Activated effector memory CD4-positive, alpha-beta T cell treated with Interleukin-2 at 50 U/mL for 16 hours (primary cell): ENCODE measurements around the gene ACTN1.

Experiments
- DNase-seq: peaks from one replicate; pipeline ENCODE4 v3.0.0-alpha.2; 2020

ACTN1 gene

DNA sequence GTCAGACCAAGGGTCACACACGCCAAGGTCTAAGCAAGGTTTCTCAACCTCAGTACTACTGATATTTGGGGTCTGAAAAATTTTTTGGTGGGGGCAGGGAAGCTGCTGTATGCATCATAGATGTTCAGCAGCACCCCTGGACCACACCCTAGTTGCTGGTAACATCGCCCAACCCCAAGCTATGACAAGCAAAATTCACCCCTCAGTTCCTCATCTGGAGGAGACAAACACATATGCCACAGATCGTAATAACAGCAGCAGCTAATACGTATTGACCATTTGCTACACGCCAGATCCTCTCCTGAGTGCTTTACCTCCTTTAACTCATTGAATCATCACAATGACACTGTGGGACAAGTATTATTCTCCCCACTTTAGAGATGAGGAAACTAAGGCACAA is 46.4 kb downstream of the ACTN1 start:
- DNase-seq, result no peak

DNA sequence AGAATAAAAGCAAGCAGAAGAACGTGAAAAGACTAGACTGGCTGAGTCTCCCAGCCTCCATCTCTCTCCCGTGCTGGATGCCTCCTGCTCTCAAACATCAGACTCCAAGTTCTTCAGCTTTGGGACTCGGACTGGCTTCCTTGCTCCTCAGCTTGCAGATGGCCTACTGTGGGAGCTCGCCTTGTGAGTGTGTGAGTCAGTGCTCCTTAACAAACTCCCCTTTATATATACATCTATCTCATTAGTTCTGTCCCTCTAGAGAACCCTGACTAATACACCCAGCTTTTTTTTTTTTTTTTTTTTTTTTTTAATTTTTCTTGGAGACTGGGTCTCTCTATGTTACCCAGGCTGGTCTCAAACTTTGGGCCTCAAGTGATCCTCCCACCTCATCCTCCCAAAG is 46.9 kb downstream of the ACTN1 start:
- no peak for DNase-seq

GRCh38 chr14:68931474-68932051 is 47.5 kb downstream of the ACTN1 start:
- no peak for DNase-seq

DNA sequence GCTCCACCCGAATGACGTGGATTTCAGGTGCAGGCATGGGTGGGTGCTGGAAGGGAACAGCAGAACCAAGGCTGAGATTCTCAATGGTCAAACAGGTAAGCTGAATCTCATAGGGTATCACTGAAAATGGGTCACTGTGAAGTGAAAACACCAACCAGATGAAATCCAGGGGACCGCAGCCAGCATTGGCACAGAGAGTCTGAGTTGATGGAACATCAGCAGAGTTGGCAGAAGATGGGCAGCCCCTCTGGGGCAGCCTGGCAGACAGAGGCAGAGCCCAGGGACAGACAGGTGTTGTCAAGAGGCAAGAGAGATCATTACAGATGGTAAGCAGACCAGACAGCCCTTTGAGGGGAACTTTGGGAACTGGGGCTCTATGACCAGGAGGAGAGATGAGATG is 48.0 kb downstream of the ACTN1 start:
- no peak for DNase-seq

- DNase-seq, result no peak
Observed at GRCh38 chr14:68929623-68930307, 49.3 kb downstream of the ACTN1 start.

DNA sequence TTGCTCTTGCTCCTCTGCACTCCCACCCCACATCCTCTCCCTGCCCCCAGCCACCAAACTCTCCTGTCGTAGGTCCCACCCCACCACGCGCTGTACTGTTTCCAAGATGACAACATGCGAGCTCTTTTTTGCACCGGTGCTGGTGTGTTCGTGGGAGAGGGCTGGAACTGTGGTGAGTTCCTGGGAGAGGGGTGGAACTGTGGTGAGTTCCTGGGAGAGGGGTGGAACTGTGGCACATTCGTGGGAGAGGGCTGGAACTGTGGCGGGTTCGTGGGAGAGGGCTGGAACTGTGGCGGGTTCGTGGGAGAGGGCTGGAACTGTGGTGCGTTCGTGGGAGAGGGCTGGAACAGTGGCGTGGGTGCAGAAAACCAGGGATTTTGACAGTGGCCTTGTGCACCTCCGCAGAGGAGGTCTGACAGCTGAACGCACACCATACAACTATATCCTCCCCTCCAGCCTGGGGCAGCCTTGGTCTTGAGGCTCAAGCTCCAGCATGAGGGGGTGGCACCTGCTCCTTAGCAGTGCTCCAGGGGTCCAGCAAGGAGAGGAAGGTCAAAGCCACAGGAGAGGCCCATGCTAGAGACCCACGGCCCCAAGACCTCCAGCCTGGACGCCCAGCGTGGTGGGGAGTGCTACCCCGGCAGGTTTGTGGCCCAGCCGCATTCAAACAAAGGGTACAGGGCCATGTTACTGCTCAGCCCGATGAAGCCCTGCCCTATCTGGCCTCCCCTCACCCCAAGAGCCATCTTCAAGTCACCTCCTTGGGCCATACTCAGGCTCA is 50.1 kb downstream of the ACTN1 start:
- no peak for DNase-seq

- DNase-seq, result no peak
Observed at GRCh38 chr14:68927956-68928675, 51.0 kb downstream of the ACTN1 start.

GRCh38 chr14:68927089-68927488 is 52.0 kb downstream of the ACTN1 start:
- DNase-seq, result no peak

DNA sequence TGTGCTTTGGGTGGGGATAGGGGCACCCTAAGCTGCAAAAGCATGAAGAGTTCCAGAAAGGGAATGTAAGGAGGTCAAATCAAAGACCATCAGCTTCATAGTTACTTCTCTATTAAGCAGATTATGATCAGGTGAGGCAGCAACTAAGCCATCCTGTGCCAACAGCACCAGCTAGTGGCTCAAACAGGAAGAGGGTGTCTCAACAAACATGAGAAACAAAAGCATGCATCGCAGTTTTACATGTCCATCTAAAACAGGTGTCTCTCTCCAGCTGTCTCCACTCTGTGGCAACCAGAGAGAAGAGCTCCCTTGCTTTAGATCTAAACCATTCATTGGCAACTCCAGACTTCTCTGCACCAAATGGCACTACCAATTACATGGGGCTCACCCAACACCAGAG is 52.9 kb downstream of the ACTN1 start:
- DNase-seq, result no peak

- DNase-seq, result no peak
Observed at GRCh38 chr14:68925373-68925772, 53.7 kb downstream of the ACTN1 start.

GRCh38 chr14:68924186-68925158 is 54.6 kb downstream of the ACTN1 start:
- DNase-seq, result no peak

DNA sequence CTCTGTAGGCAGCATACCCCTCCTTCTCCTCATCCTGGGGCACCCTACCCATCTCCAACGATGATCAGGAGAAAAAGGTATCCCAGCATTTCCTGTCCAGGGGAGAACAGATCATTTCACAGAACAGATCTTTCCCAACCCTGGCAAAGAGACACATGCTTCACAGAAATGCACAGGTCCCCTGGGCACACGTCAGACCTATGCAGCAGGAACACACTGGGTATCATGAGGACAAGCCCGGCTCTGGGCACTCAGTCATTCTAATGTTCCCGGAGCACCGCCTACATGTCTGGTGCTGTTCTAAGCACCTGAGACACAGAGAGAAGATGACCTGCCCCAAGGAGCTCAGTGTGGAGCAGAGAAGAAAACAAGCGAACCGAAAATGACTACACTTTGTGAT is 56.2 kb downstream of the ACTN1 start:
- no peak for DNase-seq

DNA sequence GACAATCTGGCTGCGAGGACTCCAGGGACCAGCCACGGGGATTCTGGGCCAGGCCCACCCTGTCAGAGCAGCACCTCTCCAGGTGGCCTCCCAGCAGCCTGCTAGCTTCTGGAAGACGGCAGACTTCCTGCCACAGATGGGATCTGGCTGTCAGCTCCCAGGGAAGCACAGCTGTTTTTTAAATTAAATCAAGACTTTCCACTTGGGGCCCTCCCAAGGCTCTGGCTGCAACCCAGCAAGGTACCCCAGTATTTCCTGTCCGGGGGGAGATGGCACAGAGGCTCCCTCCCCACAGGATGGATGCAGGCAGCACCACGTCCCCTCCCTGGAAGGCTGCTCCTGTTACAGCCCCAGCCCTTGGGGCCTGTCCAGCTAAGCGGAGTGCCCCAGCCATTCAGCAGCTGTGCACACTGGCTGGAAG is 56.9 kb downstream of the ACTN1 start:
- no peak for DNase-seq

DNA sequence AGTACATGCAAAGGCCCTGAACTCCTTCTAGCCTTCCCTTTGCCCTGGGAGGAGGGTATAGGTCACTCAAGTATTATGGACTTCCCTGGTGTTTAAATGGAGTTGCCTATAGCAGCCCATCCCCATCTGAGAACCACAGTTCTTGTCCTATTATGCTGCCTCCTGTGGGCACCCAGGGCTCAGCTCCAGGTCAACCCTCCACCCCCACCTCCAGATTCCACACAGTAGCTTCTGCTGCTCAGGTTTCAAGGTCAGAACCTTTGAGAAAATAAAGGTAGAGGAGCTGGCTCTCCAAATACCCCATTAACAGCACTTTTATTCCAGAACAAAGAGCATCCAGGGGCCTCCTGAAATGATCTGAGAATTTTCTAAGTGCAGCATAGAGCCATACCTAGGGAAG is 57.4 kb downstream of the ACTN1 start:
- no peak for DNase-seq

DNA sequence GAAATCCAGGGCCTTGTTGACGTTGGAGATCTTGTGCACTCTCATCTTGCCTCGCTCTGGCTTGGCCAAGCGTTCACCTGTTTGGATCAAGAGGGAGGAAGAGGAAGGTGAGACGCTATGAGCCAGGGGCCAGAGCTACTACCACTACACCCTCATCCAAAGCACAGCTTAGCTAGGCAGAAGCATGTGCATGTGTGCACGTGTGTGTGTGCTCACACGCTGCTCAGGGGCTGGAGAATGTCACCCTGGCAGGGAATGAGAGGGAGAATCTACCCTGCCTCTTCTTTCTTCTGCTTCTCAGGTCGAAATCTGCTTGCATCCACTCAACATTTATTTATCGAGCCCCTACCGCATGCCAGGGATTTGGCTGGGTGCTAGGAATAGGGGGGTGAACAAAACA is 58.1 kb downstream of the ACTN1 start:
- no peak for DNase-seq

DNA sequence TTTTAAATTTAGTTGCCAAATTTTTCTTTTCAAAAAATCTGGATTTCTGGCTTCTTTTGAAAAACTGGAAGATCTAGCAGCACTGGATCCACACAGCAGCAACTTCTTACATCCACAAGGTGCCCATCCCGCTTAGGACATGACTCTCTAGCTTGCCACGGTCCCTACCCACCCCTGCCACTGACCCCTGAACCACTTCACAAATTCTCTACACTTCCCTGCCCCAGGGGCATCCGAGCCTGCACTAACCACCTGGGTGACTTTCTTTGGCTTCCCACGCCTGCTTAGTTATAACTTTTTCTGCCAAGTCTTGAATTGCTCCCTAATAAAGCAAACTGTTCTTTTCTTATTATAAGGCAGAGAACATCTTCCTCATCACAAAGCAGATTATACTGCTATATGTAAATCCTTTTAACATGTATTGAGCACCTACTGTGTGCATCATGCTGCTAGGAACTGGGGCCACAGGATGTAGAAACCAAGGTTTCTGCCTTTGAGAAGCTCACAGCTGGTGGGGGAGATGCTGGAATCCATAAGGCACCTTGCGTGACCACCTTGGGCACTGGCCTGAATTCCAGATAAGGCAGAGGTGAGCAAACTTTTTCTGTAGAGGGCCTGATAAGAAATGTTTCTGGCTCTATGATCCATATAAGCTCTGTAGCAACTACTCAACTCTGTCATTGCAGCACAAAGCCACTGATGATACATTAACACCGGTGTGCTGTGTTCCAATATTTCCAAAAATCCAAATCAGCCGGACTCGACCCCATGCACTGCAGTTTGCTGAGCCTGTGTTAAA is 59.8 kb downstream of the ACTN1 start:
- DNase-seq, result no peak

GRCh38 chr14:68918612-68919011 is 60.5 kb downstream of the ACTN1 start:
- DNase-seq, result no peak

DNA sequence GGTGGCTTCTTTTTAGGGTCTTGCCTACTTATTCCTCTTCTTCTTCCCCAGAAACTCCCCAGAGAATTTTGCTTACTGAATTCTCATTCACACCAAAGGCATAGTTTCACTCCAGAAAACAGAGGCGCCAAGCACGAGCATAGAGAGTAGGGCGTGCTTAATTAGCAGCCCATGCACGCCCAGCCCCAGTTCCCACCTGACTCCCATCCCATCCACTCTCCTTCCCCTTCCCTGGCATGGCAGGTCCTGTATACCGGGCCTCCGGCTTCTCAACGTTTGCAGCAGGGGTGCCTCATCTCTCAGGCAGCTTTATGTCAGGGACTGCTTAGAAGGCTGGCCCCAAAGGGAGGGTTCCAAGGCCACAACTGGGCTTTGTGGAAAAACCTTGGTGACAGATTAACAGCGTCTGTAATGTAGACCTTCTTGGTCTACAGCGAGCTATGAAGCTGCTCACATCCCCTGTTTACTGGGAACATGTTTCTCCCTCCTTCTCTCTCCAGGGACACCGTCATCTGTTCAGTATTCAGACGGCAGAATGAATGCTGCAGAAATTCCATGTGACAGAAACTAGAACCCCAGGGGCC is 62.7 kb downstream of the ACTN1 start:
- DNase-seq, result no peak

DNA sequence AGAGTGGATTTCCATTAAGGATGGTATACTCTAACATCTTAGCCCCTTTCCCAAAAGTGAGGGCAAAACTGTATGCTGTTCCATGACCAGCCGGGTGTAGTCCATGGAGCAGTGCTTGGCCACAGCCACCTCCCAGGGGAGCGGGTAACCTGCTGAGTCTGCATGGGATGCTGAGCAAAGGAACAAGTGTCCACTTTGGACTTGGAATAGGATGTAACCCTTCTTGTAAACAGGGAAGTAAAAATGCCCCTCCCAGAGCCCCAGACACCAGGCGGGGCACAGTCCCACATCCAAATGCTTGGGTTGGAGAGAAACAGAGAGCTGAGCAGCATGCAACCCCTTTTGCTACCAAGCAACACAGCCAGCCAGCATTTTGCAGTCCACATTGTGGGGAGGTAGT is 65.6 kb downstream of the ACTN1 start:
- DNase-seq, result no peak

DNA sequence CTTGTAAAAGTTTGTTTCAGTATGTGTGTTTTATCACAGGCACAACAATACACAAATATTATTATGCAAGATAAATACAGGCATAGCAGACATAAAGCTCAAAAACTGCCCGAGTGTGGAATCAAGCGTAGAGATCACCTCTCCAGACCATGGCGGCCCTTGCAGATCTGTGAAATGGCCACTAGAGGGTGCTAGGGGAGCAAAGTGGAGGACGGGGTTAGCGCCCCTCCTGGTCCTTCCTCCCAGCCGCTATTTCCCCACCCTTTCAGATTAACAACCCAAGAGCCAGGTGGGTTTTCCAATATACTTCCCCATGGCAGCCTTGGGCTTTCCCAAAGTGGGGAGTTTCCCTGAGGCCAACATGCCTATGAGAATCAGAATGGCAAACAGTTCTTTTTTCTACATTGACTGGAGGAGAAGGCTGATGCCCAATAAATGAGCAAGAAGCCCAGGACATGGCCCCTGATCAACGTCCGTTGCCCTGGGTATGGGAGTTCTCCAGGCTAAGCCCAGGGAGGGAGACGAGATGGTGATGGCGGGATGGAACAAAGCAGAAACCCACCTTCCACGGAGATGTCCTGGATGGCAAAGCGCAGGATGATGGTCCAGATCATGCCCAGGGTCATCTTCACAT is 67.4 kb downstream of the ACTN1 start:
- peak; percentile 52 for DNase-seq

DNA sequence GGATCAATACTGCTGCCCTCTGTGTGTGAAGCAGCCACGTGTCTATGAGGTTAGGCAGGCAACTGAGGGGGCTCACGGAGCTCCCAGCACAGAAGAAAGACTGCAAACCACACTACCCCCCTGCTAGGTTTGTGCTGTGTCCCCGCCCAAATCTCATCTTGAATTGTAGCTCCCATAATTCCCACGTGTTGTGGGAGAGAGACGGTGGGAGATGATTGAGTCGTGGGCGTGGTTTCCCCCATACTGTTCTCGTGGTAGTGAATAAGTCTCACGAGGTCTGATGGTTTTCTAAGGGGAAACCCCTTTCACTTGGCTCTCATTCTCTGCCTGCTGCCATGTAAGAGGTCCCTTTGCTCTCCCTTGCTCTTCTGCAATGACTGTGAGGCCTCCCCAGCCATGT is 68.6 kb downstream of the ACTN1 start:
- no peak for DNase-seq
